Measurements from ENCODE around the gene SNAPC1. TPM values are rescaled to one million over a fixed set of nuclear protein-coding genes. Genes with fewer than 3 reads are reported as not detected.

SNAPC1 gene
- total RNA-seq, 1 donor from 2014 or later: 2.7 TPM

DNA sequence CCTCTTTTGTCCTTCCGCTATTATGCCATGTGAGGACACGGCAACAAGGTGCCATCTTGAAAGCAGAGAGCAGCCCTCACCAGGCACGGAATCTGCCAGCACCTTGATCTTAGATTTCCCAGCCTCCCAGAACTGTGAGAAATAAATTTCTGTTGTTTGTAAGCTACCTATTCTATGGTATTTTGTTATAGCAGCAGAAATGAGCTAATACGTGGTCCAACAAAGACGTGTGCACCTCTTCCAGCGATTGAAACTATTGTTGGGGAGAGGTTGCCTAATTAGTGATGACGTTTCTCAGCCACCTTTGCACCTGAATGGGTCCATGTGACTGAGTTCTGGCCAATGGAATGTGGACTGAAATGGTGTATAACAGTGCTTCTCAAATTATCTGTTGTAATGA lies 2.3 kb upstream of the SNAPC1 start:
- intact Hi-C loops (cut with DNase I): loop anchor here (5.0 to 10.0 kb wide), 2 partner anchors 298 to 485 kb away; no protein-coding TSS in a partner anchor
- H3K27ac ChIP-seq: no peak overlapping the region
- no peaks in the 10 kb centered on the region for H3K27me3 ChIP-seq
- H3K4me3 ChIP-seq: no peak overlapping the region
- no peak for DNase-seq (ENCODE audit: low spot score in 2 of 2)
- H3K36me3 ChIP-seq: no peaks in the 10 kb centered on the region
- H3K9me3 ChIP-seq: no peaks in the 10 kb centered on the region
- peaks cover 0 to 14% of the 10 kb centered on the region in 2 donors for H3K4me1 ChIP-seq
- TF ChIP-seq, protein P1, sequence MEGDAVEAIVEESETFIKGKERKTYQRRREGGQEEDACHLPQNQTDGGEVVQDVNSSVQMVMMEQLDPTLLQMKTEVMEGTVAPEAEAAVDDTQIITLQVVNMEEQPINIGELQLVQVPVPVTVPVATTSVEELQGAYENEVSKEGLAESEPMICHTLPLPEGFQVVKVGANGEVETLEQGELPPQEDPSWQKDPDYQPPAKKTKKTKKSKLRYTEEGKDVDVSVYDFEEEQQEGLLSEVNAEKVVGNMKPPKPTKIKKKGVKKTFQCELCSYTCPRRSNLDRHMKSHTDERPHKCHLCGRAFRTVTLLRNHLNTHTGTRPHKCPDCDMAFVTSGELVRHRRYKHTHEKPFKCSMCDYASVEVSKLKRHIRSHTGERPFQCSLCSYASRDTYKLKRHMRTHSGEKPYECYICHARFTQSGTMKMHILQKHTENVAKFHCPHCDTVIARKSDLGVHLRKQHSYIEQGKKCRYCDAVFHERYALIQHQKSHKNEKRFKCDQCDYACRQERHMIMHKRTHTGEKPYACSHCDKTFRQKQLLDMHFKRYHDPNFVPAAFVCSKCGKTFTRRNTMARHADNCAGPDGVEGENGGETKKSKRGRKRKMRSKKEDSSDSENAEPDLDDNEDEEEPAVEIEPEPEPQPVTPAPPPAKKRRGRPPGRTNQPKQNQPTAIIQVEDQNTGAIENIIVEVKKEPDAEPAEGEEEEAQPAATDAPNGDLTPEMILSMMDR (IDR thresholded peaks at IDR 0.05): no peak

DNA sequence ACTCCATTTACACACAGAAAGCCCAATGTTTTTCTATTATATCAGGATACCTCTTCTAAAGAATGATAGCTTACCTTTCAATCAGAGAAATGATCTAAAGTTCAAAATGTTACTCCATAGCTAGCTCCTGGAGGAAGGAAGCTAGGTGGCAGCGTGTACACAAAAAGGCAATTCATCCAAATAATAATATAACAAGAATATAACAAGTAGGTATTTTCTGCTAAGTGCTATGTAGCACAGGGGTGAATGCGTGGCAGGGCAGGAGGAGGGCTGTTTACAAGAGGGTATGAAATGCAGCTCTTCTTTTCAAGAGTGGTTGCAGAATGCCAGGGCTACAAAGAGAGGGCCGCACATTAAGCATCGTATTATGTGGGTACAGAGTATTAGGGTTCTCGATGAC lies 663 bp upstream of the SNAPC1 start:
- TF ChIP-seq, protein P1 (IDR thresholded peaks at IDR 0.05): no peak
- no peaks in the 10 kb centered on the region for H3K36me3 ChIP-seq
- no peaks in the 10 kb centered on the region for H3K9me3 ChIP-seq
- no peaks in the 10 kb centered on the region for H3K27me3 ChIP-seq
- H3K4me3 ChIP-seq: peak overlapping the region; percentile 86 to 91
- no peak for DNase-seq (ENCODE audit: low spot score in 2 of 2)
- H3K4me1 ChIP-seq: peaks cover 0 to 16% of the 10 kb centered on the region in 2 donors
- intact Hi-C loops (cut with DNase I): loop anchor here (5.0 to 10.0 kb wide), 2 partner anchors 299 to 487 kb away; no protein-coding TSS in a partner anchor
- H3K27ac ChIP-seq: peak overlapping the region; percentile 79 to 82

DNA sequence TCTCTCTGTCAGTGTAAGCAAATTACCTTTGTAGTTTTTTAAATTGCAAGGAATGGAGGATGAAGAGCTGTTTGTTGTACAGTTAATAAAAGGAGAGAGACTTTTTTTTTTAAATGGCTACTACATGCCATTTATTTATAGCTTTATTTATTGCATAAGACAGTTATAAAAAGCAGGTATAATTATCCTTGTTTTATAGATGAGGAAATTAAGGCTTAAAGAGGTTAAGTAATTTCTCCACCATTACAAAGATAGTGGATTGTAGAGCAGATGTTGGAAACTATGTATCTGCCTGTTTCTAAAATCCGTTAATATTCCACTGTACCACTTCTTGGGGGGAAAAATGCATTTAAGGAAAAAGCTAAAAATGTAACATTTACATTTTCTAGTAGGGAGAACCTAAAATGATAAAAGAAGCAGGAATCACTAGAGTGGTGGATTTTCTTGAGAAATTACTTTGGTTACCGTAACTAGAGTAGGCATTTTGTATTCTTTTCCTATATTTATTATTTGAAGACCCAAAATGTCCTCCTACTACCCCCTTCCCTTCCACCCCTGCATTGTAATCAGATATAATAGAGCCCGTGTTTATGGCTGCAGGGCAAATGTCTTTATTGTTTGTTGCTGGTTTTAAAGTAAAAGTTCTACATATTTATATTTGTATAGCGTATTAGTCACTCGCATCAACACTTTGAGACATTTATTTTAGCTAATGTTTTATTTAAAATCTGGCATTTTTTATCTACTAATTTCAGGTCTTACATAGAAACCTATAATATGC lies 2.3 kb downstream of the SNAPC1 start:
- intact Hi-C loops (cut with DNase I): loop anchor here (5.0 to 10.0 kb wide), 2 partner anchors 302 to 490 kb away; no protein-coding TSS in a partner anchor
- Histone ChIP-seq H3K4me1 (peaks cover 0 to 16% of the 10 kb centered on the region in 2 donors), H3K27me3 (no peaks in the 10 kb centered on the region), H3K36me3 (peaks cover 0 to 11% of the 10 kb centered on the region in 2 donors), H3K27ac (no peak overlapping the region), H3K4me3 (no peak overlapping the region), H3K9me3 (no peaks in the 10 kb centered on the region)
- TF ChIP-seq, protein P1 (IDR thresholded peaks at IDR 0.05): no peak
- no peak for DNase-seq (ENCODE audit: low spot score in 2 of 2)

DNA sequence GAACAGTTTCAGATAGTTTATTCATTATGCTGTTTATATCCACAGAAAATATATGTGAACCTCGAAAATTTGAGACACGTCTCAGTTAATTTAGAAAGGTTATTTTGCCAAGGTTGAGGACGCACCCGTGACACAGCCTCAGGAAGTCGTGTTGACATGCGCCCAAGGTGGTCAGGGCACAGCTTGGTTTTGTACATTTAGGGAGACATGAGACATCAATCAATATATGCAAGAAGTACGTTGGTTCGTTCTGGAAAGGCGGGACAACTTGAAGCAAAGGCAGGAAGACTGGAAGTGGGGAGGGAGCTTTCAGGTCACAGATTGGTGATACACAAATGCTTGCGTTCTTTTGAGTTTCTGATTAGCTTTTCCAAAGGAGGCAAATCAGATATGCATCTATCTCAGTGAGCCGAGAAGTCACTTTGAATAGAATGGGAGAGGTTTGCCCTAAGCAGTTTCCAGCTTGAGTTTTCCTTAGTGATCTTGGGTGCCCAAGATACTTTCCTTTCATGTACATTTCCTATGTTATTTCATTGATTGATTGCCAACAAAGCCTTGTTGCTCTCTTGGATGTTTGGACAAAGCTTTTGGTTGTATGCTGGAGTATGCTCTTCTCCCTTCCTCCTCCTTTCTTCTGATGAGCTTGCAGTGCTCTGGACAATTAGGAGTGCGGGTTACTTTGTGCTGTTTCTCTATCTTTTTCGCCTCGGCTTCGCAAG lies 3.2 kb downstream of the SNAPC1 start:
- Histone ChIP-seq H3K9me3 (no peaks in the 10 kb centered on the region), H3K27ac (no peak overlapping the region), H3K27me3 (no peaks in the 10 kb centered on the region), H3K4me3 (no peak overlapping the region), H3K4me1 (peaks cover 0 to 16% of the 10 kb centered on the region in 2 donors), H3K36me3 (peaks cover 0 to 18% of the 10 kb centered on the region in 2 donors)
- DNase-seq (ENCODE audit: low spot score in 2 of 2): no peak
- TF ChIP-seq, protein P1 (IDR thresholded peaks at IDR 0.05): no peak
- intact Hi-C loops (cut with DNase I): loop anchor here (10.0 kb wide), 1 partner anchor 491 kb away; no protein-coding TSS in a partner anchor

DNA sequence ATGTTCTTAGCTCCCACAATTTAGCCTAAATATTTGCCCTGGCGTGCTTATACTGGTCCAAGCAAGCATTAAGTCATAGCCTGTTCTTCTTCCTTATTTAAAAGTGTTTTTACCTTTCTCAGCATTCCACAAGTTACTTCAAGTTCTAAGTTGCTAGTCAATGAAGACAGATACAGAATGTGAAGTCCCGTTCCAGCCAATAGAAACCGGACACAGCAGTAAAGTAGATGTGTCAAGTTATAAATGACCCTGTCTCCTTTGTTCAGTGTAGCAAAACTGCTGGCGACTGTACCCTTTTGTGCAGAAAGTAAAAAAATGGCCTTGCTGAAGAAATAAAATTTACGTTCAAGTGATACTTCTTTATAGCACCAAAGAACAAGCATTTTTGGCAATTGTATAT lies 3.9 kb downstream of the SNAPC1 start:
- H3K36me3 ChIP-seq: peaks cover 4 to 26% of the 10 kb centered on the region in 2 donors
- DNase-seq (ENCODE audit: low spot score in 2 of 2): no peak
- H3K4me3 ChIP-seq: no peak overlapping the region
- no peaks in the 10 kb centered on the region for H3K9me3 ChIP-seq
- no peak overlapping the region for H3K27ac ChIP-seq
- TF ChIP-seq, protein P1 (IDR thresholded peaks at IDR 0.05): no peak
- peaks cover 0 to 16% of the 10 kb centered on the region in 2 donors for H3K4me1 ChIP-seq
- H3K27me3 ChIP-seq: no peaks in the 10 kb centered on the region
- intact Hi-C loops (cut with DNase I): loop anchor here (10.0 kb wide), 1 partner anchor 491 kb away; no protein-coding TSS in a partner anchor
